ENCODE results near the gene RAD51C. TPM values are rescaled to one million over a fixed set of nuclear protein-coding genes. Genes with fewer than 3 reads are reported as not detected.

RAD51C gene
- total RNA-seq, 1 donor from 2014 or later: 48.7 TPM

GRCh38 chr17:58779446-58779845, 87.0 kb downstream of the RAD51C start:
- DNase-seq (ENCODE audit: low read depth, low spot score): no peak
- Mint-ChIP-seq H3K4me3 (no peak overlapping the region), H3K27me3 (ENCODE audit: low read depth) (no peaks in the 10 kb centered on the region), H3K27ac (ENCODE audit: unreplicated experiment) (no peak overlapping the region), H3K36me3 (ENCODE audit: low read depth) (no peaks in the 10 kb centered on the region), H3K9me3 (no peaks in the 10 kb centered on the region), H3K4me1 (no peaks in the 10 kb centered on the region)
- no peak for TF ChIP-seq CTCF (conservative IDR thresholded peaks at IDR 0.05)

DNA sequence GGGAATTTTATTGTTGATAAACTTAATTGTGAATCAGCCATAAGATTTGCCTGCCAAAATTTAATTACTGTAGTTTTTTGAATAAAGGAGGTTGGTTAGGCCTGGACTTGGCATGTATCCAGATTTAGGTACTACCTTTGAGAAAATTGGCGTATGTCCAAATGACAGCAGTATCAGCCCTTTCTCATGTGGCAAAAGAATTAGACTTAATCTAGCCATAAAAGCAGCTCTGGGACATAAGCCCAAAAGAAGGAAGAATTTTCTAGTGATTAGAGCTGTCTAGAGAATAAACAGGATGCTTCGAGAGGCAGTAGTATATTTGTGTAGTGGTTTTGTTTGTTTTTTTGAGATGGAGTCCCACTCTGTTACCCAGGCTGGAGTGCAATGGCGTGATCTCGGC, 91.0 kb downstream of the RAD51C start:
- H3K4me1 Mint-ChIP-seq: peaks cover 13% of the 10 kb centered on the region
- no peak overlapping the region for H3K4me3 Mint-ChIP-seq
- DNase-seq (ENCODE audit: low read depth, low spot score): no peak
- no peaks in the 10 kb centered on the region for H3K9me3 Mint-ChIP-seq
- no peaks in the 10 kb centered on the region for H3K27me3 Mint-ChIP-seq (ENCODE audit: low read depth)
- H3K27ac Mint-ChIP-seq (ENCODE audit: unreplicated experiment): no peak overlapping the region
- no peak for TF ChIP-seq CTCF (conservative IDR thresholded peaks at IDR 0.05)
- no peaks in the 10 kb centered on the region for H3K36me3 Mint-ChIP-seq (ENCODE audit: low read depth)

- H3K9me3 Mint-ChIP-seq: no peaks in the 10 kb centered on the region
- H3K27ac Mint-ChIP-seq (ENCODE audit: unreplicated experiment): no peak overlapping the region
- no peak overlapping the region for H3K4me3 Mint-ChIP-seq
- H3K4me1 Mint-ChIP-seq: peaks cover 19% of the 10 kb centered on the region
- DNase-seq (ENCODE audit: low read depth, low spot score): no peak
- no peak for TF ChIP-seq CTCF (conservative IDR thresholded peaks at IDR 0.05)
- H3K27me3 Mint-ChIP-seq (ENCODE audit: low read depth): no peaks in the 10 kb centered on the region
- H3K36me3 Mint-ChIP-seq (ENCODE audit: low read depth): no peaks in the 10 kb centered on the region
Measured at GRCh38 chr17:58785097-58785496, 92.7 kb downstream of the RAD51C start.

Other genes starting within 250 kb of the RAD51C start
- 0.05 and 0.11 TPM in 2 replicates for gene HSF5, start 204.2 kb upstream of the RAD51C start, total RNA-seq
- gene MTMR4, start 178.0 kb upstream of the RAD51C start, total RNA-seq: 97.4 and 102 TPM in 2 replicates
- gene TEX14, start 557 bp upstream of the RAD51C start, total RNA-seq: 0.21 and 0.48 TPM in 2 replicates
- gene PPM1E, start 63.3 kb downstream of the RAD51C start, total RNA-seq: 15.2 and 15.5 TPM in 2 replicates

All from neural crest cell (in vitro differentiated cells).